LNCAP (cell line): ENCODE measurements around the gene ICE2.

Experiments used
- TF ChIP-seq, protein P1 (sequence below): fragments of 450-650 bp; IDR thresholded peaks from 2 replicates; pipeline ENCODE4 v1.5.1; 2017; ENCODE audit warnings: mild to moderate bottlenecking

Gene ICE2

DNA sequence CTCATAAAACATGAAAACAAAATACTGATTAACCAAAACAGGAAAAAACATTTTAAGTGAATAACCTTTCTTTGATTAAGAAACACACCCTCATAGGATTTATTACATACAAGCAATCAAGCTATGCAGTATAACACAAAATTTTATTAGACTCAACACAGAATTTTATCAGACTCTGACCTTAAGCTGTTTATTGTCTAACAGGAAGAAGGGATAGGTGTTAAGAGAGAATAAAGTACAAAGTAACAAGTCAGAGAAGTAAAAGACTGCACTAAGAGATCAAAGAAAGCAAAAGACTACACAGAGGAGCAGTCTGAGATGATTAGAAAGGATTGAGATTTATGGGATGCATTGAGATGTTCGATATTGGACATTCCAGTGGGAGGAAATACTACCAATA, 37.6 kb downstream of the ICE2 start:
- TF ChIP-seq, protein P1, sequence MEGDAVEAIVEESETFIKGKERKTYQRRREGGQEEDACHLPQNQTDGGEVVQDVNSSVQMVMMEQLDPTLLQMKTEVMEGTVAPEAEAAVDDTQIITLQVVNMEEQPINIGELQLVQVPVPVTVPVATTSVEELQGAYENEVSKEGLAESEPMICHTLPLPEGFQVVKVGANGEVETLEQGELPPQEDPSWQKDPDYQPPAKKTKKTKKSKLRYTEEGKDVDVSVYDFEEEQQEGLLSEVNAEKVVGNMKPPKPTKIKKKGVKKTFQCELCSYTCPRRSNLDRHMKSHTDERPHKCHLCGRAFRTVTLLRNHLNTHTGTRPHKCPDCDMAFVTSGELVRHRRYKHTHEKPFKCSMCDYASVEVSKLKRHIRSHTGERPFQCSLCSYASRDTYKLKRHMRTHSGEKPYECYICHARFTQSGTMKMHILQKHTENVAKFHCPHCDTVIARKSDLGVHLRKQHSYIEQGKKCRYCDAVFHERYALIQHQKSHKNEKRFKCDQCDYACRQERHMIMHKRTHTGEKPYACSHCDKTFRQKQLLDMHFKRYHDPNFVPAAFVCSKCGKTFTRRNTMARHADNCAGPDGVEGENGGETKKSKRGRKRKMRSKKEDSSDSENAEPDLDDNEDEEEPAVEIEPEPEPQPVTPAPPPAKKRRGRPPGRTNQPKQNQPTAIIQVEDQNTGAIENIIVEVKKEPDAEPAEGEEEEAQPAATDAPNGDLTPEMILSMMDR, result no peak

DNA sequence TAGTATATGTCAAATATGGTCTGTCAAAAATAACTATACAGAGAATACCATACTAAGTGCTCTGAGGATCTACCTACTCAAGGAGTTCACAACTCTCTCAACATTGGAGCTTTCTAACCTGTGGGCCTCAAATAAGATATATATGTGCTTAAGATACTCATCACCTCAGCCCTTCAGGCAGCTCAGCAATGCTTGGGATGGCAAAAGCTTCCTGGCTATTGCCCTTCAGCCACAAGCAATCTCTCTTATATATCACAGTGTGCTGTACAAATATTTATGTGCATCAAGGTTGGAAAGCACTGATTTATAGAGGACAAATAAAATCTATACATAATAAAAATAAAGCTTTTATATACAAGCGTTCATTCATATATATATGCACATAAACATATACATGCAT, 40.3 kb downstream of the ICE2 start:
- TF ChIP-seq, protein P1, result no peak

DNA sequence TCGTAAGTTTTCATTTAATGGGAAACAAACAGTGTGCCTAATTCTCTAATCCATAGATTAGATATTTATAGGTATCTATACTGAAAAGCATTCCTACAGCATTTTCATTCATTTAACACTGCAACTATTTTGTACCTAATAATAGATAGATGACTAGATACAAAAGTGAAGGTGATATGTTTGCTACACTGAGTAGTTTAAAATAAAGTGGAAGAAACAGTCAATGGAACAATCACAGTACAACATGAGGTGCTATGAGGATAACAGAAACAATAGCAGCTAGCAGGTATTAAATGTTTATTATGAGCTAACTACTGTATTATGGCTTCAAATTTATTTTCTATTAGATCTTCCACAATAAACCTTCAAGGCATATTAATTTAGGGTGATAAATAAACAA, 50.0 kb downstream of the ICE2 start:
- TF ChIP-seq, protein P1, result no peak

DNA sequence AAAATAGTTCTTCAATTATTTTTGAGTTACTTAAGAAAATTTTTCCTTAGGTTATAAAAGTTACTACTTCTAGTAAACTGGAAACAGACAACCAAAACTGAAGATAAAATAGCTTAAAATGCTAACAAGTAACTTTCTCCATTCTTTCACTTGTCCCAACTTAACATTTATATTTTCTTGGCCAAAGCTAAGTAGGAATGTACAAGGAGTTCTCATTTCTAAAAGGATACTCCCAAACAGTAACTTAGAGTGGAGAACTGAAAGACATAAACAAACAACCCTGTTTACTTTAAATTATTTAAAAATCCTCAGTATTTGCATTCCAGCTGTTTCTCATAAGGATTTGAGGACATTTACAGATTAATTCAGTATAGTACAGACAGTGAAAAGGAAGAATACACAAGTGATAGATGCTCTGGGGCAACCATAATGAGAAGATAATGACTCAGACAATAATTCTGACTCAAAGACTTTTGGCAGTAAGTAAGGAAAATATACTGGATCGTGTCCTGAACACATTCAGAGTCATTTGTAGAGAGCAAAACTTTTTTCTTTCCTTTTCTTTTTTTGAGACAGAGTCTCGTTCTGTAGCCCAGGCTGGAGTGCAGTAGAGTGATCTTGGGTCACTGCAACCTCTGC, 52.0 kb downstream of the ICE2 start:
- TF ChIP-seq, protein P1, result no peak

DNA sequence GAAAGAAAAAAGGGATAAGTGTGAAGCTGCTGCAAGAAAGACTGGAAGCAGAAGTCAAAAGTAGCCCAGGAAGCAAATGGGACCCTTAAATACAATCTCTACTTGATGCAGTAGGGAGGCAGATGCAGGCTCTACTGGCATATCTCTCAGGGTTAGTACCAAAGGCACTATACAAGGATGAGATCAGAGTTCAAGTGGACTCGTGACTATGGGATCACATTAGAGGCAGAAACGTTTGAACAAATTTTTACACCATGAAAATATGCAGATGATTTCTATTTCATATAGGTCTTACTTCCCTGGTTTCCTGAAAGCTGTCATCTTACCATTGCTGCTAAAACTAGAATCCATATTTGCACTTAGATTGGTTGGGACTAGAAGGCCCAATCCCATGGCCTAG, 53.5 kb downstream of the ICE2 start:
- TF ChIP-seq, protein P1, result no peak

DNA sequence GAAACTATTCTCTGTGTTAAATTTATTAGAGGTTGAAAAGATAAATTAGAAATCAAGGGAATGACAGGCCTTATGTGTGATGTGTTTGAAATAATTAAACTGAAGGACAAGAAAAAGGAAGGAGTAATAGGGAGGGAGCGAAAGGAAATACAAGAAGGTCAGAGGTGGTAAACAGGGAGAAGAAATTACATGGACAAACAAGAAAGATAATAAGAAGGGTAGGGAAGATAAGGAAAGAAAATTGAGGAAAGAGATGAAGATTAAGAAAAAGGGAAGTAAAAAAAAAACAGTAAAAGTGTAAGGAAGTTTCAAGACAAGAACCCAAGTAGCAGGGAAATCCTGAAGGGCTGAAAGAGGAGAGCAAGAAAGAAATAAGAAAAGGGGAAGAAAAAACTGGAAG, 54.9 kb downstream of the ICE2 start:
- TF ChIP-seq, protein P1, result no peak

DNA sequence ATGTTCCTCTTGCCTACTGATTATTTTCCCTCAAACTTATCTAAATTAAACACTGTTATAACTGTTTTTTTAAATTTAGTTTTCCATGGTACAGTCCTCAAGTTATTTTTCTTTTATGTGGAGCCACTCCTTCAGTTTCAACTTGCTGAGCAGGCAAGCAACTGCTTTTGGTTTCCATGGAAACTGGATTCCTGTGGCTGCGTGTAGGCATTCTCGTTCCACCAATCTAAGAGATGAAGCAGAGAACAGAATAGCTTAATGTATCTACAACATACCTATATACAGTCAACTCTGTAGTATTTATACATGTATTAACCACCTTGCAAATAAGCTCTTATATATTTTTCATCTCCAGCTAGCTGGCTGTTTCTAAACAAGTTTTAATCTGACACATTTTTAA, 55.4 kb downstream of the ICE2 start:
- TF ChIP-seq, protein P1, result no peak

DNA sequence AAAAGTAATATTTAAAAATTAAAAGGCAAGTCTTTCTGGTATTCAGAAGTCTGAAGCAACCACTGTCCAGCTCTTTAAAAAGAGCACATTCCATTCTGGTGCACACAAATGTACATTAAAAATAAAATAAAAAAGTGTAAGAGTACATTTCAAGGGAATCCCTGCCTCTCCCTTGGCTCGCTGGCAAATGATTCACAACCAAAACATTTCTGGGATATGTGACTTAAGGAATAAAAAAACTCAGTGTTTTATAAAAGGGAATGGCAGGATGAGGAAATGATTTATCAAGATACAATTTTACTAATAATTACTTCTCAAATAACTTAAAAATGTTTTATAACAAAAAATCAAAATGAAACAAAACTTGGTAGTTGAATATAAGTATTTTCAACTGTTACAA, 57.4 kb downstream of the ICE2 start:
- TF ChIP-seq, protein P1, result no peak
